HUES64 (cell line): ENCODE results near the gene TNK2.
"Not testable (repeated sequence)": the region's sequence is repeated elsewhere in the genome, so short reads cannot be mapped to it uniquely, and the experiment has no call there.

ENCODE experiments used
- H3K27ac ChIP-seq: 2 replicates; pipeline ENCODE4 v1.7.0; 2013; ENCODE audit warnings: low read depth, low read length, inconsistent platforms
- H3K27me3 ChIP-seq: 2 replicates; pipeline ENCODE4 v1.6.1; 2013; ENCODE audit warnings: mild to moderate bottlenecking, low read length; ENCODE audit not compliant: insufficient read depth
- H3K36me3 ChIP-seq: 2 replicates; pipeline ENCODE4 v1.6.1; 2013; ENCODE audit warnings: mild to moderate bottlenecking, low read length; ENCODE audit not compliant: insufficient read depth
- H3K4me1 ChIP-seq: 2 replicates; pipeline ENCODE4 v1.6.1; 2013; ENCODE audit warnings: mild to moderate bottlenecking, low read length, moderate library complexity; ENCODE audit not compliant: insufficient read depth
- H3K4me3 ChIP-seq: 2 replicates; pipeline ENCODE4 v1.5.1; 2013; ENCODE audit warnings: mild to moderate bottlenecking, low read length, moderate library complexity
- H3K9ac ChIP-seq: 2 replicates; pipeline ENCODE4 v1.6.1; 2013; ENCODE audit warnings: mild to moderate bottlenecking, low read depth, low read length
- H3K9me3 ChIP-seq: 2 replicates; pipeline ENCODE4 v1.6.1; 2013; ENCODE audit warnings: low read depth, low read length; ENCODE audit not compliant: insufficient read depth
- WGBS: fragments of 150-250, 120-280 bp; methylation state at CpG from one replicate; pipeline ENCODE4 v1.1.7; 2013; ENCODE audit warnings: missing lambda C conversion rate; 5-methylcytosine and 5-hydroxymethylcytosine counted together

Gene TNK2

DNA sequence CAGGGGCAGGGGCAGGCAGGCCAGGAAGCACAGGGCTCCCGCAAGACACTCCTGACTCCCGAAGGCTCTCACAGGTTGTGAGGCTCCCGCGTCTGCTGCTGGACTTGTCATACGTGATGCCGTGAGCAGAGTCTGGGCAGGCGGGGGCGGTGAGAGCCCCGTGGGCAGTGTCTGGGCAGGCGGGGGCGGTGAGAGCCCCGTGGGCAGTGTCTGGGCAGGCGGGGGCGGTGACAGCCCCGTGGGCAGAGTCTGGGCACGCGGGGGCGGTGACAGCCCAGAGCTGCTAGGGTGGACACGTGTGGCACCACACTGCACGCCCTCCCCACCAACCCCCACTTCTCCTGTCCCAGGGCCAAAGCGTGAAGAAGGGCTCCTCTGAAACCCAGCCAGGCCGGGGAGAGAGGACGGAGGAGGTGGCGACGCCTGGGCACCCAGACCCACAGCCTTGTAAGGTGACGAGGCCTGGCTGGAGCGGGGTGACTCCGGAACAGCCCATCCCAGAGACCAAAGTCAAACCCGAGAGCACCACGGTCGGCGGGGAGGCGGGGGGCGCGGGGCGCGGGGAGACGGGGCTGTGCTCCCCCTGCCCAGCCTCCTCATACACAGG, 35.0 kb downstream of the TNK2 start:
- Histone ChIP-seq H3K9me3 (no peaks in the 10 kb centered on the region), H3K4me1 (no peaks in the 10 kb centered on the region), H3K27ac (no peak overlapping the region), H3K27me3 (no peaks in the 10 kb centered on the region), H3K36me3 (peaks cover 29% of the 10 kb centered on the region), H3K9ac (no peak overlapping the region), H3K4me3 (no peak overlapping the region)
- 95% methylated on average over 38 of the region's 38 CpGs for WGBS

DNA sequence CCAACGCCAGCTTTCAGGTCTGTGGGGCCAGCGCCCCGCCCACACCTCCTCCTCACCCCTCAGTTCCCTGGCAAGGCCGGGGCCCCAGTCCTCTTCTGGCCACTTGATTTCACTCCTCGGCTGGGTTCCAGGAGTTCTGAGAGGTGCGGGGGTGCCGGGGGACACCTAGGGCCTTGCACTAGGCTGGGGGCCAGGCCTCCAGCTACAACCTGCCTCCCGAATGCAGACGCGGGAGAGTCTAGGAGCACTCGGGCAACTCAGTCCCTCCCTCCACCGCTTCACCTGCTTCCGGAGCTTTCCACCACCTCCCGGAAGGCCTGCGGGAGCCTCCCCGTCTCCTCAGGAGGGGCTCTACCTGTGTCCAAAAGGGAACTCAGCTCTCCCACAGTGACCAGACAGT, 35.6 kb downstream of the TNK2 start:
- 95% methylated on average over 16 of the region's 16 CpGs for WGBS
- Histone ChIP-seq H3K27me3 (no peaks in the 10 kb centered on the region), H3K4me3 (no peak overlapping the region), H3K9ac (no peak overlapping the region), H3K36me3 (peaks cover 23% of the 10 kb centered on the region), H3K27ac (no peak overlapping the region), H3K4me1 (no peaks in the 10 kb centered on the region), H3K9me3 (no peaks in the 10 kb centered on the region)

DNA sequence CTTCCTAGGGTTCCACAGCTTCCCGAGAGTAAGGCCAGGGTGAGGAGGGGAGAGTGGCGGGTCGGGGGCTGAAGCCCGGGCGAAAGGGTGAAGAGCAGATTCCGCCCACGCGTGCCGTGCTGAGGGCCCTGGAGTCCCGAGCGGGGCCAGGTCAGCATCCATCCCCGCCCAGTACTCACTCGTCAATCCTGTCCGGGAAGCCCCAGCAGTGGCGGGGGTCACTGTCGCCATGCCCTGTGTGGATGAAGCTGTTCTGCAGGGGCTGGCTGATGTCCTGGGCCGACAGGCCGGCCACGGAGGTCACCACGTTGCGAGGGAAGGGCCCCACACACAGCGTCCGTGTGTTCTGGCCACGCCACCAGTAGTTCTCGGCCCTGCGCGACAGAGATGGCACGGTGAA, 36.3 kb downstream of the TNK2 start:
- Histone ChIP-seq H3K27me3 (no peaks in the 10 kb centered on the region), H3K4me1 (no peaks in the 10 kb centered on the region), H3K9ac (no peak overlapping the region), H3K36me3 (peaks cover 23% of the 10 kb centered on the region), H3K9me3 (no peaks in the 10 kb centered on the region), H3K4me3 (no peak overlapping the region), H3K27ac (no peak overlapping the region)
- WGBS, result 96% methylated on average over 28 of the region's 28 CpGs

- H3K9me3 ChIP-seq, H3K4me3 ChIP-seq, H3K9ac ChIP-seq, H3K27ac ChIP-seq, H3K4me1 ChIP-seq, H3K27me3 ChIP-seq: not testable (repeated sequence)
- peaks cover 25% of the 10 kb centered on the region for H3K36me3 ChIP-seq
- WGBS, result 98% methylated on average over 3 of the region's 3 CpGs
Measured at GRCh38 chr3:195871686-195872085, 36.7 kb downstream of the TNK2 start.

- H3K4me1 ChIP-seq, result no peaks in the 10 kb centered on the region
- no peaks in the 10 kb centered on the region for H3K27me3 ChIP-seq
- H3K4me3 ChIP-seq, result no peak overlapping the region
- H3K9me3 ChIP-seq, result no peaks in the 10 kb centered on the region
- H3K36me3 ChIP-seq, result peaks cover 29% of the 10 kb centered on the region
- H3K27ac ChIP-seq, result no peak overlapping the region
- 97% methylated on average over 12 of the region's 12 CpGs for WGBS
- no peak overlapping the region for H3K9ac ChIP-seq
Measured at GRCh38 chr3:195870937-195871336, 37.4 kb downstream of the TNK2 start.

DNA sequence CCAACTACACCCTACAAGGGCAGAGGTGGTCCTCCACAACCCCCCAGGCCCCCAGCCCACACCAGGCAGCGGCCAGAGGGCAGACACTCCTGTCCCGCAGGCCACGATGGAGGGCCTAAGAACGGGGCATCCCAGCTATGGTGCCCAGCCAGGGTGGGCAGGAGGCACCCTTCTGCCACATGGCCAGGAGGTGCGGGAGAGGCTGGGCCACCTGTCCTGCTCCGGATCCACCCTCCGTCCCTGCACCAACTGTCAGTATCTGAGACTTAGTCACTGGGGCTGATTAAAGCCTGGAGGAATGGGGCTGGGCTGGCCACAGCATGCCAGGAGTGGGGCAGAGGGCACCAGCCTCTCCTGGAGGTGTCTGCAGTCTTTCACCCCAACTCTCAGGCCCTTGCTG, 37.9 kb downstream of the TNK2 start:
- Histone ChIP-seq H3K36me3 (peaks cover 29% of the 10 kb centered on the region), H3K27ac (no peak overlapping the region), H3K9ac (no peak overlapping the region), H3K9me3 (no peaks in the 10 kb centered on the region), H3K4me1 (no peaks in the 10 kb centered on the region), H3K4me3 (no peak overlapping the region), H3K27me3 (no peaks in the 10 kb centered on the region)
- WGBS, result 88% methylated on average over 7 of the region's 7 CpGs

- no peaks in the 10 kb centered on the region for H3K4me1 ChIP-seq
- H3K4me3 ChIP-seq, result no peak overlapping the region
- peaks cover 29% of the 10 kb centered on the region for H3K36me3 ChIP-seq
- H3K27me3 ChIP-seq, result no peaks in the 10 kb centered on the region
- no peaks in the 10 kb centered on the region for H3K9me3 ChIP-seq
- no peak overlapping the region for H3K27ac ChIP-seq
- 92% methylated on average over 31 of the region's 31 CpGs for WGBS
- H3K9ac ChIP-seq, result no peak overlapping the region
Measured at GRCh38 chr3:195869413-195870001, 38.8 kb downstream of the TNK2 start.

- H3K36me3 ChIP-seq, result peaks cover 29% of the 10 kb centered on the region
- H3K27me3 ChIP-seq, result no peaks in the 10 kb centered on the region
- no peaks in the 10 kb centered on the region for H3K9me3 ChIP-seq
- no peak overlapping the region for H3K9ac ChIP-seq
- no peaks in the 10 kb centered on the region for H3K4me1 ChIP-seq
- H3K4me3 ChIP-seq, result no peak overlapping the region
- WGBS, result 91% methylated on average over 29 of the region's 30 CpGs
- H3K27ac ChIP-seq, result no peak overlapping the region
Measured at GRCh38 chr3:195868866-195869412, 39.4 kb downstream of the TNK2 start.

DNA sequence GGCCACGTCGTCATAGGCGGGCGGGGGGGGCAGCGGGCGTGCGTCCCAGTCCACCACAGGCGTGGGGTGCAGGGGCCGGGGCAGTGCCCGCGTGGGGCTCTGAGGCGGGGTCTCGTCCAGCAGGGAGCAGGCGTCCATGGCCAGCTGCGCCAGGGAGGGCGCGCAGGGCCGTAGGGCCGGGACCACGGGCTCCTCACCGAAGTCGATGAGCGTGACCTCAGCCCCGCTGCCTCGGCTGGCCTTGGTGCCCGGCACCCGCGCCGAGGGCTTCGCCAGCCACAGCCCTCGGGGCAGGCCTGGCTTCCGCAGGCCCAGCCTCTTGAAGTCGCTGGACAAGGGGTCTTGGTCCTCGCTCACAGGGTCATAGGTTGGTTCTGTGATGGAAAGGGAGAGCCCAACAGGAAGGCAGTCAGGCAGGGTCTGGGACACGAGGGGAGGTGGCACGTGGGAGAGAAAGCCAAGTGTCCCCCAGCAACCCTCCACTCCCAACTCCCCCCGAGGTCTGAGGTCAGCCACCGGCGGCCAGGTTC, 40.0 kb downstream of the TNK2 start:
- Histone ChIP-seq H3K9ac (no peak overlapping the region), H3K9me3 (no peaks in the 10 kb centered on the region), H3K27ac (no peak overlapping the region), H3K27me3 (no peaks in the 10 kb centered on the region), H3K4me1 (no peaks in the 10 kb centered on the region), H3K4me3 (no peak overlapping the region), H3K36me3 (peaks cover 29% of the 10 kb centered on the region)
- WGBS, result 96% methylated on average over 39 of the region's 39 CpGs

- 95% methylated on average over 40 of the region's 40 CpGs for WGBS
- Histone ChIP-seq H3K4me1 (no peaks in the 10 kb centered on the region), H3K27ac (no peak overlapping the region), H3K4me3 (no peak overlapping the region), H3K9ac (no peak overlapping the region), H3K27me3 (no peaks in the 10 kb centered on the region), H3K9me3 (no peaks in the 10 kb centered on the region), H3K36me3 (peaks cover 29% of the 10 kb centered on the region)
Measured at GRCh38 chr3:195867631-195868335, 40.6 kb downstream of the TNK2 start.
